Ureter (tissue), 1 donor: ENCODE results near the gene ORMDL3. TPM values are rescaled to one million over a fixed set of nuclear protein-coding genes. Genes with fewer than 3 reads are reported as not detected.
A peak's percentile ranks its signal among the peaks of the same experiment; 100 is the strongest.

Experiments used
- DNase-seq: peaks from one replicate; pipeline ENCODE4 v3.0.0-alpha.2; 2020; ENCODE audit warnings: low spot score
- total RNA-seq: library from RNA; stranded (reverse); gene quantifications from one replicate; pipeline ENCODE4 v1.2.4, GENCODE V29; 2023
- donor health status: DM: yes; HTN: yes; CAD: no.

The ORMDL3 gene, protein sequence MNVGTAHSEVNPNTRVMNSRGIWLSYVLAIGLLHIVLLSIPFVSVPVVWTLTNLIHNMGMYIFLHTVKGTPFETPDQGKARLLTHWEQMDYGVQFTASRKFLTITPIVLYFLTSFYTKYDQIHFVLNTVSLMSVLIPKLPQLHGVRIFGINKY
- total RNA-seq = 147 TPM

- peak; percentile 97 for DNase-seq
These were observed at the start of gene ORMDL3, which contains the start of gene LRRC3C for GRCh38 chr17:39927101-39927928. TSS of gene ORMDL3 (minus strand) at chr17:39927601. CDS start at chr17:39924203, 3,398 bp downstream. TSS of gene LRRC3C (plus strand) at chr17:39927732. CDS start at chr17:39941524, 13,792 bp downstream.

GRCh38 chr17:39975801-39976200, 48.4 kb upstream of the ORMDL3 start:
- DNase-seq = no peak

GRCh38 chr17:39974433-39974832, 47.0 kb upstream of the ORMDL3 start:
- no peak for DNase-seq

GRCh38 chr17:39973496-39973895, 46.1 kb upstream of the ORMDL3 start:
- no peak for DNase-seq

- DNase-seq = no peak
These were observed 44.9 kb upstream of the ORMDL3 start for GRCh38 chr17:39972271-39972670.

DNA sequence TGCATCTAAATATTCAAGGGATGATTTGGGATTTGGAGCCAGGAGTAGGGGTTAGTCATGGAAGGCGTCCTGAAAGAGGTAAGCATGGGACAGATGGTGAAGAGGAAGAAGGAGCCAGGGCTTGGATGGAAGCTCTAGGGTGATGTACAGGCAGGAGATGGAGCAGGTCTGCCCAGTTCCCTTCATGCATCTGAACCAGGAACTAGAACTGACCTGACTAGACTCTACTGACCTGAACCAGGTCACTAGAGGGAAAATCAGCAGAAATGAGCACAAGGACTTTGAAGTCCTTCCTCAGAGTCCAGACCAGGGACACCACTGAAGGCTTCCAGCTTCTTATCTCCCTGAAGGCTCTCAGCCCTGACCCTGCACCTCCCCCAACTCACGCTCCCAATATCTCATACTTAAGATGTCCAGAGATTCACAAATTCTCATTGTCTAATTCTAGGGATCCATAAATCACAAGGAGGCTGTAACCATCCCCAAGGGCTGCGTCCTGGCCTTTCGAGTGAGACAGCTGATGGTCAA, 43.7 kb upstream of the ORMDL3 start:
- DNase-seq = no peak

DNA sequence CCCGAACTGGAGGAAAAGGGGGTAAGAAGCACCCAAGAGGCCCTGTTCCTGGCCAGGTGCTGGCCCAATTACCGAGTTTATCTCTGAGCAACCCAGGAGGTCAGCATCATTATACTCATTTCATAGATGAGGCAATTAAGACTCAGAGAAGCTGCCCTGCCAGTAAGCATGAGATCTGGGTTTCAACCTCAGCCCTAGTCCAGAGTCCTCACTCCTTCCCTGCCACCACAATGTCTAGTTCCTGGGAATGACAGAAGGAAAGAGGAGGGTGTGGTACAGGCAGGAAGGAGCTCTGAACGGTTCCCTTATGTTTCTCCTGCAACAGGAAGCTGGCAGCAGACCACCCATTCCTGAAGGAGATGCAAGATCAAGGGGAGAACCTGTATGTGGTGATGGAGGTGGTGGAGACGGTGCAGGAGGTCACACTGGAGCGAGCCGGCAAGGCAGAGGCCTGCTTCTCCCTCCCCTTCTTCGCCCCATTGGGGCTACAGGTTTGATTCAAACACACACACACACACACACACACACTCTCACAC, 42.8 kb upstream of the ORMDL3 start:
- no peak for DNase-seq

DNA sequence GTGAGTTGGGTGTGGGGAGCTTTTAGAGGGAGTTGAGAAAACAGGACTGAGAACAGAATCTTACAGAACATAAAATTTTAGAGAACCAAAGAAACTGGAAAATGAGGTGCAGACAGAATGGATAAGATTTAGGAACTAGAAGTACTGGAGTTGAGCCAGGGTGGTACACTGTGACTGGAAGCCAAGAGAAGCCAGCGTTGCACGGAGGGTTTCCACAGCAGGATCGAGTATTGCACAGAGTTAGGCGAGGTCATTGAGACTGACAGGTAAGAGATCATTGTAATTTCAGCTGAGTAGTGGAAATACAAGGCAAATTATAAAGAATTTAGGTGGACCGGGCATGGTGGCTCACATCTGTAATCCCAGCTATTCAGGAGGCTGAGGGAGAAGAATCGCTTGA, 42.0 kb upstream of the ORMDL3 start:
- DNase-seq = no peak

- no peak for DNase-seq
These were observed 41.4 kb upstream of the ORMDL3 start for GRCh38 chr17:39968761-39969160.

- DNase-seq = no peak
These were observed 39.4 kb upstream of the ORMDL3 start for GRCh38 chr17:39966771-39967170.

DNA sequence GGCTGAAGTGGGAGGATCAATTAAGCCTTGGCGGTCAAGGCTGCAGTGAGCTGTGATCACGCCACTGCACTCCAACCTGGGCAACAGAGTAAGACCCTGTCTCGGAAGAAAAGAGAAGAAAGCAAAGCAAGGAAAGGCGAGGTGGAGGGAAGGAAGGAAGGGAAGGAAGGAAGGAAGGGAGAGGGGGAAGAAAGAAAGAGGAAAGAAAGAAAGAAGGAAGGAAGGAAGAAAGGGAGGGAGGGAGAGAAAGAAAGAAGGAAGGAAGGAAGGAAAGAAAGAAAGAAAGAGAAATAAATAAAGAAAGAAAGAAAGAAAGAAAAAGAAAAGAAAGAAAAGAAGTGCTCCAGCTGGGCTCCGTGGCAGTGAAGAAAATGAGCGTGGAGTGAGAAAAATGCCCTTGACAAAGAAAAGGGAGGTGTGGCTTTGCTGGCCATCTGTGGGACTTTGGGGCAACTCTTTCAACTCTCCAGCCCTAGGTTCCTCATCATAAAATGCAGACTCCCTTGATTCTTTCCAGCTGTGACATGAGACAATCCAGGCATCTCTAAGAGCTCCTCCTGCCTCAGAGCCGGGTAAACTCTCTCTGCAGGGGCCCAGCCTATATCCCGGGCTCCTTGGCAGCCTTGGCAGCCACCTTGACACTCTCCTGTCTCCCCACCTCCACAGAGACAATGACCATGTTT, 37.8 kb upstream of the ORMDL3 start:
- no peak for DNase-seq

DNA sequence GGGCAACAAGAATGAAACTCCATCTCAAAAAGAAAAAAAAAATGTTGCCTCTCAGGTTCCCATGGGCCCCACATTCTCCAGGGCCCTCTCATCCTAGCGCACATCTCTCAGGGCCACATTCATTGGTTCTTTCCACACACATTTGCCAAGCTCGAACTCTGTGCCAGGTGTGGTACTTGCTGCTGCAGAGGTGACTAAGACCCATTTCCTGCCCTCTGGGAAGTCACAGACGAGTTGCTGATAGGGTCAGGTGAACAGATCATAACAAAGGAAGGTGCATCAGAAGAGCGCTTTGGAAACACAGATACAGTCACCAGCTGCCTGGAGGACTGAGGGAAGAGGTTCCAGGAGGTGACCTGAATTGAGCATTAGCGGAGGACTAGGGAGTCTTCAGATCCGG, 36.4 kb upstream of the ORMDL3 start:
- DNase-seq = no peak

GRCh38 chr17:39962642-39963220, 35.3 kb upstream of the ORMDL3 start, which contains the start of gene GSDMA:
TSS of gene GSDMA (plus strand) at chr17:39963004. CDS start at chr17:39965688, 2,684 bp downstream.
- no peak for DNase-seq

GRCh38 chr17:39960524-39961041, 33.2 kb upstream of the ORMDL3 start:
- no peak for DNase-seq

- DNase-seq = no peak
These were observed 28.4 kb upstream of the ORMDL3 start for GRCh38 chr17:39955726-39956225.

DNA sequence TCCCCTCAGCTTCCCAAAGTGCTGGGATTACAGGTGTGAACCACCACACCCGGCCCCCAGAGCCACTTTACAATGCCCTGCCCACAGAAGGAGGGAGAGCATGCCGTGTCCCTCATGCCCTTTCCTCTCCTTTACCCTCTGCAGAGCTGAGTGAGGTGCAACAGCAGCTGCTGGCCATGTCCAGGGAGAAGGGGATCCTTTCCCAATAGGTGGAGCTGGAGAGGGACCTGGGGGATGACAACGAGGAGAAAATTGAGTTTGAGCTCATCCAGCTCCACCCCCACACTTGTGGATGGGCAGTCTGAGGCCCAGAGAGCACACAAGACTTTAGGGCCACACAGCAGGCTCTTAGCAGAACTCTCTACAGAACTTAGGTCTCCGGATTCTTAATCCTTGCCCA, 27.5 kb upstream of the ORMDL3 start:
- DNase-seq = no peak

- no peak for DNase-seq
These were observed 26.1 kb upstream of the ORMDL3 start for GRCh38 chr17:39953471-39953888.

GRCh38 chr17:39952680-39953470, 25.5 kb upstream of the ORMDL3 start:
- DNase-seq = peak; percentile 98

DNA sequence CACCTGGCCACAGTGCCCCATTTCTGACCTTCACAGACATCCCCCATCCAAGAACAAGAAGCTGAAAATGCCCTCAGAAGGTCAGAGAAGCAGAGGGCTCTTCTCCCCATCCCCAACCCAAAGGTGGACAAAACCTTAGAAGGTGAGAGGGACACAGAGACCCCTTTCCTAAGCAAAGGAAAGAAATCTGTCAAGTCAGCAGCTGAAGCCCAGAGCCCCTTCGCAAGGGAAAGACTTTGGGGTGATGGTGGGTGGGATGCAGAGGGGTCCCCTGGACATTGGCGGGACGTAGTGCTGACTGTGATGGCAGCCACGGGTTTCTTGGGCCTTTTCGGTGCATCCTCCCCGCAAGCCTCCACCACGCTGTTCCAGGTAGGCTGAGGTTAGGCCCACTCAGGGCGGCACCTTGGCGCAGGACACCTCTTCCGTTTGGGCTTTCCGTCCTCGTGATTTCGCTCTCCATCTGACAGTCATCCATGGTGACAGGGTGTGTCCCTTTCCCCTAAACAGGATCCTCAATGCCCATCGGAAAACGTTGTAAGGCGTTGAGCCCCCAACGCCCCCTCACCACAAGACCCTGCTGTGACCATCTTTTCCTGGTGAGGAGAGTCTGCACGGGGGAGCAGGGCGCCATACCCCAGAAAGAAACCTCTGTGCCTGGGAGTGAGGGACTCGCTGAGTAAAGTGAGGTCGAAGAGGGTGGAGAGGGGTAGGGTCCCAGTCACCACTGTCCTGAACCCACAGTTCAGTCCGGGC, 24.7 kb upstream of the ORMDL3 start:
- peak; percentile 52 for DNase-seq
